Left hindlimb (tissue), 1 donor: ENCODE measurements around the gene PPTC7.
"Not testable (repeated sequence)": the region's sequence is repeated elsewhere in the genome, so short reads cannot be mapped to it uniquely, and the experiment has no call there.

ENCODE experiments used
- DNase-seq: peaks from one replicate; pipeline ENCODE4 v3.0.0-alpha.2; 2018

PPTC7 gene

GRCh38 chr12:110560048-110560447 is 23.1 kb downstream of the PPTC7 start:
- DNase-seq = no peak

- DNase-seq = not testable (repeated sequence)
Observed at GRCh38 chr12:110558945-110559344, 24.2 kb downstream of the PPTC7 start.

- no peak for DNase-seq
Observed at GRCh38 chr12:110557300-110557699, 25.8 kb downstream of the PPTC7 start.

GRCh38 chr12:110556705-110557104 is 26.4 kb downstream of the PPTC7 start:
- DNase-seq = no peak

- DNase-seq = no peak
Observed at GRCh38 chr12:110555577-110556406, 27.3 kb downstream of the PPTC7 start.

- DNase-seq = no peak
Observed at GRCh38 chr12:110554184-110554583, 28.9 kb downstream of the PPTC7 start.

- DNase-seq = no peak
Observed at GRCh38 chr12:110550981-110551380, 32.1 kb downstream of the PPTC7 start.

GRCh38 chr12:110549716-110550115 is 33.4 kb downstream of the PPTC7 start:
- no peak for DNase-seq

- no peak for DNase-seq
Observed at GRCh38 chr12:110548678-110549077, 34.4 kb downstream of the PPTC7 start.

- no peak for DNase-seq
Observed at GRCh38 chr12:110547090-110547489, 36.0 kb downstream of the PPTC7 start.

GRCh38 chr12:110546339-110546738 is 36.8 kb downstream of the PPTC7 start:
- no peak for DNase-seq

- no peak for DNase-seq
Observed at GRCh38 chr12:110545812-110546211, 37.3 kb downstream of the PPTC7 start.

GRCh38 chr12:110545259-110545658 is 37.9 kb downstream of the PPTC7 start:
- DNase-seq = not testable (repeated sequence)

- DNase-seq = no peak
Observed at GRCh38 chr12:110543965-110544364, 39.2 kb downstream of the PPTC7 start.

- DNase-seq = peak; percentile 81
Observed at GRCh38 chr12:110543252-110543959, 39.7 kb downstream of the PPTC7 start.

GRCh38 chr12:110540048-110540447 is 43.1 kb downstream of the PPTC7 start:
- no peak for DNase-seq

GRCh38 chr12:110538869-110539622 is 44.1 kb downstream of the PPTC7 start:
- DNase-seq = no peak

- DNase-seq = no peak
Observed at GRCh38 chr12:110537605-110538409, 45.3 kb downstream of the PPTC7 start.

- DNase-seq = no peak
Observed at GRCh38 chr12:110536834-110537604, 46.1 kb downstream of the PPTC7 start.

- no peak for DNase-seq
Observed at GRCh38 chr12:110534811-110535210, 48.3 kb downstream of the PPTC7 start.

- no peak for DNase-seq
Observed at GRCh38 chr12:110533607-110534006, 49.5 kb downstream of the PPTC7 start.

GRCh38 chr12:110532644-110533043 is 50.5 kb downstream of the PPTC7 start:
- DNase-seq = no peak
